HL-60/S4 treated with retinoic acid at 250 ng/mL for 4 days and 3 days (cell line): ENCODE results near the gene DIP2A.
"Not testable (repeated sequence)": the region's sequence is repeated elsewhere in the genome, so short reads cannot be mapped to it uniquely, and the experiment has no call there.

ENCODE experiments used
- in situ Hi-C: fragments of 300-500 bp; cut with MboI; formaldehyde crosslinking; loops from 2 replicates; pipeline ENCODE4 v1.7.0; 2022; ENCODE audit warnings: low sequenced_read_pairs

Gene DIP2A

DNA sequence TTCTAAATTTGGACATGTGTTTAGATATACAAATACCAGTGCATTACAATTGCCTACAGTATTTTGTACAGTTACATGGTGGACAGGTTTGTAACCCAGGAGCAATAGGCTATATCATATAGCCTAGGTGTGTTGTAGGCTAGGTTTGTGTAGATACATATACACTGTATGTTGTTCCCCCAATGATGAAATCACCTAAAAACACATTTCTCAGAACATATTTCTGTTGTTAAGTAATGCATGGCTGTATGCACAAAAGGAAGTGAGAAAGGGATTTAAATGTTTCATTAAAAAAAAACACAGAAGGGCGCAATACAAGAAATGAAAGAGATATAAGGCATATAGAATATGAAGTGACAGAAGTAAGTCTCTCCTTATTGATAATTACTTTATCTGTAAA is 114.2 kb downstream of the DIP2A start:
- in situ Hi-C loops, result no loop called here

GRCh38 chr21:46577786-46578185 is 119.1 kb downstream of the DIP2A start:
- in situ Hi-C loops, result not testable (repeated sequence)

DNA sequence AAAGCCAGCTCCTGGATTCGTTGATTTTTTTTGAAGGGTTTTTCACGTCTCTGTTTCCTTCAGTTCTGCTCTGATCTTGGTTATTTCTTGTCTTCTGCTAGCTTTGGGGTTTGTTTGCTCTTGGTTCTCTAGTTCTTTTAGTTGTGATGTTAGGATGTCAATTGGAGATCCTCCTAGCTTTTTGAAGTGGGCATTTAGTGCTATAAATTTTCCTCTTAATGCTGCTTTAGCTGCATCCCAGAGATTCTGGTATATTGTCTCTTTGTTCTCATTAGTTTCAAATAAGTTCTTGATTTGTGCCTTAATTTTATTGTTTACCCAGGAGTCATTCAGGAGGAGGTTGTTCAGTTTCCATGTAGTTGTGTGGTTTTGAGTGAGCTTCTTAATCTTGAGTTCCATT is 120.7 kb downstream of the DIP2A start:
- in situ Hi-C loops, result not testable (repeated sequence)

- in situ Hi-C loops, result no loop called here
These were observed 123.2 kb downstream of the DIP2A start for GRCh38 chr21:46581780-46582307.

DNA sequence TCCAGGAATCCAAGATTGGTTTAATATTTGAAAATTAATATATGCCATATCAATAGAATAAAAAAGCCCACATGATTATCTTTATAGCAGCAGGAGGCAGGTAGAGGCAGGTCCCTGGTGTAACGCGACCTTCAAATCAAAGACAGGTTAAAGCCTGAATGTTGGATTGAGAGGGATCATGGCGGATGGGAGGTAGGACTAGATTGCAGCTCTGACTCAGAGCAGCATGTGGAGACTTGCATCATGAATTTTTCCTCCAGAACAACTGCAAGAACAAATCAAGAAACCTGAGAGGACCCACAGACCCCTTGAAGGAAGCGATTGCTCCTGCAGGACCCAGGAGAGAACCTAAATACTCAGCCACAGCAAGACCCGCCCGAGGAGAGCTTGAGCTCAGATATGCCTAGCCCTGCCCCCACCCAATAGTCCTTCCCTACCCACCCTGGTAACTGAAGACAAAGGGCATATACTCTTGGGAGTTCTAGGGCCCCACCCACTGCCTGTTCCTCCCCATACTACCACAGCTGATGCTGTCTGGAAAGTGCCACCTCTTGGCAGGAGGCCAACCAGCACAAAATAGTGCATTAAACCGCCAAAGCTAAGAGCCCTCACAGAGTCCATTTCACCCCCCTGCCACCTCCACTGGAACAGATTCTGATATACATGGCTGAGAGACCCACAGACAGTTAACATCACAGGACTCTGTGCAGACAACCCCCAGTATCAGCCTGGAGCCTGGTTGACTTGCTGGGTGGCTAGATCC is 126.7 kb downstream of the DIP2A start:
- in situ Hi-C loops, result no loop called here

- in situ Hi-C loops, result no loop called here
These were observed 135.6 kb downstream of the DIP2A start for GRCh38 chr21:46594276-46594675.

- in situ Hi-C loops, result no loop called here
These were observed 137.5 kb downstream of the DIP2A start for GRCh38 chr21:46596201-46596600.

DNA sequence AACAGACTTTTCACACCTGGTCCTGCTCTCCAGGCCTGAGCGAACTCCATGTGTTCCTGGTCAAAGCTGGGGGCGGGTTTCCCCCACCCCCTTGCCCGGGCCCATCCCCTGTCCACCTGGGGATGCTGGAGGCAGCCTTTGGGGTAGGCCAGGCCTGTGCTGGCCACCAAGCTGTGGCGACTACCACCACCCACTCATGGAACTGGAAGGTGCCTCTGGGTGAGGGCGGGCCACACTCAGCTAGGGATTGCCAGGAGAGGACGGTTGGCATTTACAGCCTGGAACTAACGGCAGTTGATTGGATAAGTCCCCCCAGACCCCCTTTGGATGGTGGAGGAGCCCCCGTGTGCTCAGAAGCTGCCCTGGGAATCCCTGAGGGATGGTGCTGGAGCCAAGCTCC is 138.3 kb downstream of the DIP2A start:
- in situ Hi-C loops, result no loop called here

GRCh38 chr21:46597896-46598343 is 139.2 kb downstream of the DIP2A start:
- in situ Hi-C loops, result no loop called here

- in situ Hi-C loops, result no loop called here
These were observed 140.2 kb downstream of the DIP2A start for GRCh38 chr21:46598581-46599572.

DNA sequence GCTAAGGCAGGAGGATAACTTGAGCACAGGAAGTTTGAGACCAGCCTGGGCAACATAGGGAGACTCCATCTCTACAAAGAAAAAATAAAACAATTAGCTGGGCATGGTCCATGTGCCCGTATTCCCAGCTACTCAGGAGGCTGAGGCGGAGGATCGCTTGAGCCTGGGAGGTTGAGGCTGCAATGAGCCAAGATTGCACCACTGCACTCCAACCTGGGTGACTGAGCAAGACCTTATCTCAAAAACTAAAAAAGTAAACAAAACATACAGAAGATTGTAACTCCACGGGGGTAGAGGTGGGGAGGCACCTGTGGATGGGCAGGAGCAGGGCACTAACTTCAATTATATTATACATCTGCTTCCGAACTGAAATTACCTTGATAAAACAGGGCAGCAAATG is 141.6 kb downstream of the DIP2A start:
- in situ Hi-C loops, result no loop called here

- in situ Hi-C loops, result no loop called here
These were observed 142.3 kb downstream of the DIP2A start for GRCh38 chr21:46600978-46601377.

- in situ Hi-C loops, result no loop called here
These were observed 144.5 kb downstream of the DIP2A start for GRCh38 chr21:46603228-46603627.

DNA sequence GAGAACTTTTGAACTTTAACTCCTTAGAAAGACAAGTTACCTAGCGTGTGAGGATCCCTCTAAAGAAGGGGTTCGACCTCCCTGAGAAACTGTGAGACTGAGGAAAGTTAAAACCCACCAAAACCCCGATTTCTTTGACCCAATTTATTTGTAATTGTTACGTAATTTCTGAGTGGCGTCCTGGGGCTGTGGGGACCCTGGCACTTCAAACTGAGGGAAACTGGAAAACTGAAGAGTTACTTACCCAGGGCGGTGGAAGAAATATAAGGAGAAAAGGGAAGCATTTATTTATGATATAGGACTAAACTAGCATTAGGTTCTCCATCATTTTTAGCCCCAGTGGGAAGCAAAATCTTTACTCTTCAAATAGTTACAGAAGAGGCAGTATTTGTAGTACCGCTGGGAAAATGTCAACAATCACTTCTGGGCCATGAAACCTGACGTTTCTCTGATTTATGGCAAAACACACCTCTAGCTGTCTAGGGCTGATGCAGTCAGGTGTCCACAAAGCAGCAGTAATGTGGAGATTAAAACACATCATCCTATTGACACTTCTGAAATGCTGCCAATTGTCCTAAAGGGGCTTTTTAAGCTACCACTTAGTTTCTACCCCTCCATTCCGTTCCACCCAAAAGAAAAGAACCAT is 145.8 kb downstream of the DIP2A start:
- in situ Hi-C loops, result no loop called here

DNA sequence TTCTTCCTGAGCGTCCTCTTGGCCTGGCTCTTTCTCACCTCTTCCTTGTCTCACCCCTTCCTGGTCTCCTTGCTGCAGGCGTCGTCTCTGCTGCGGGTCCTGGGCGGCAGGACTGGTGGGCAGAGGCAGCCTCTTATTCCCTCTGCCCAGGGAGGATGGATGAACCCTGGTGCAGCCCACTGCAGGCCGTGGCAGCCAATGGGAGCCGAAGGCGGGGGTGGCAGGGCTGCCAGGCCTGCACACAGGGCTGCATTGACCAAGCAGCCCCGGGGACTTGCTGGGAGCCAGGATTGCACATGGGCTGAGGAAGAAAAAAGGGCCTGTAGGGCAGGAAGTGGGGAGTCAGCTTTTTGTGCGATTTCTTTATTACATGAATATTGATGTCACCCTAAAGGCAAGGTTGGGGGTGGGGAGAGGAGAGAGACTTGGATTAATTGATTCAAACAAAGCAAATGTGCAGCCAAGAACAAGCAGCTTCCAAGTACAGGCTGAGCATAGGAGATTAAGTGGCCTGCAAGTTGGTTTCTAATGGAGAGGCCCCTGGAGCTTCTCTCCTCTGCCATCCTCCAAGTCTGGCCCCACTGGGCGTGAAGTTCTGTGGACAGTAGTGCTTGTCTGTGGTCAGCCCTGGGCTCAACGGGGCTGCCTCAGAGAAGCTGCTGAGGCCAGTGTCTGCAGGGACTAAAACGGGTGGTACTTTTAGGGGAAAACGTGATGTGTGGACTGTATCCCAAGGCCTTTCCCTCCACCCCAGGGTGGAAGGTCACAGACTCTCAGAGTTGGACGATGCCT is 146.5 kb downstream of the DIP2A start, which contains the start of gene S100B:
TSS of gene S100B (minus strand) at position 108 of the 792 bp plus-strand sequence. CDS start 2,667 bp downstream, outside the sequence.
- in situ Hi-C loops, result no loop called here

DNA sequence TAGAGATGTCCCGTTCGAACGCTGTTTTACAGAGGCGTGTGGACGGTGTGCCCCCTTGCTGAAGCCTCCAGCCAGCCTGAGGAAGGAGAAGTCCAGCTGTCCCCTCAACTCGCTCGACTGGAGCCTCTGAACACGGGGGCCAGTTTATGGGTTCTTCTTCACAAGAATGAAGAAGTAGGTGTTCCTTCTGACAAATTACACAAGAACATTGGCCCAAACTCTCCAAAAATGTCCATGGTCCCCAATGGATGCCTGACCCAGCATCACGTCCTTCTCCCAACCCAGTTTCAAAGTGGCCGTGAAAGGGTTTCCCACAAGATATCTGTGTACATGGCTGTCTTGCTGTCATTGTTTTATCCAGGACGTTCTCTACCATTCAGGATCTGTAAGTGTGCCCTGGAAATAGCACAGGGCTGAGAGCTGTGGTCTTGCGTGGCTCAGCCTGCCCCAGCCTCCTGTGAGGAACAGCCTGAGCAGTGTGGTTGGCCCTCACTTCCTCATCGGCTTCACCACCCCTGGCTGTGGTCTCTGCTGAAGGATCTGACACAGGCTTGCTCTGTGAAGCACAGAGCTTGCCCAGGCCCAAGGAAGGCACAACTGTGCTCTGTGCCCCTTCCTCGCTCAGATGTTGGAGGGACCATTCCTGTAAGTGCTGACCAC is 147.2 kb downstream of the DIP2A start:
- in situ Hi-C loops, result no loop called here

GRCh38 chr21:46606427-46606813 is 147.7 kb downstream of the DIP2A start:
- in situ Hi-C loops, result no loop called here

- in situ Hi-C loops, result no loop called here
These were observed 148.9 kb downstream of the DIP2A start for GRCh38 chr21:46607636-46608035.

DNA sequence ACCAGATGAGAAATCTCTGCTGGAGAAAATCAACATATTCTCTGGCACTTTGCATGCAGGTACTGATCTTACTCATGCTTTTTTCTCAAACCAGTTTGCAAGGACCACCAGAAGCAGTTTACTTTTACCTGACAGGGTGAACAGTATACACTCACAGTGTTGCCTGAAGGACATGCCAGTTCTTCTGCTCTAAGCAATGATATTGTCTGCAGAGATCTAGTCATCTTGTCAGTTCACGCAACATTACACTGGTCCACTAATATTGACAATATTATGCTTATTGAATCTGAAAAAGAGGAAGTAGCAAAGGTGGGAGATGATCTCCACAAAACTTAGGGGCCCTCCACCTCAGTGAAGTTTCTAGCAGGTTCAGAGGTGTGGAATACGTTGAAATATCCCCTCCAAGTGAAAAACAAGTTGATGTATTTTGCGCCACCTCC is 150.0 kb downstream of the DIP2A start:
- in situ Hi-C loops, result no loop called here
